Bronchial epithelial cell (primary cell): ENCODE results near the gene TBC1D8B. TPM values are rescaled to one million over a fixed set of nuclear protein-coding genes. Genes with fewer than 3 reads are reported as not detected.
"Not testable (repeated sequence)": the region's sequence is repeated elsewhere in the genome, so short reads cannot be mapped to it uniquely, and the experiment has no call there.

Experiments used
- DNase-seq: peaks from one replicate; pipeline ENCODE4 v3.0.0-alpha.2; 2010; ENCODE audit warnings: low read depth
- FAIRE-seq: peaks from 2 replicates; lab custom pipeline; 2011; peaks lifted over from hg19 to GRCh38; lab: Jason Lieb, UNC
- H3K27me3 ChIP-seq: 2 replicates; pipeline ENCODE4 v1.5.1; 2011; ENCODE audit warnings: low read length; ENCODE audit not compliant: control insufficient read depth, insufficient read depth
- H3K36me3 ChIP-seq: 2 replicates; pipeline ENCODE4 v1.5.1; 2011; ENCODE audit warnings: low read length; ENCODE audit not compliant: control insufficient read depth, insufficient read depth
- H3K4me3 ChIP-seq: 2 replicates; pipeline ENCODE4 v1.5.1; 2011; ENCODE audit warnings: mild to moderate bottlenecking, low read depth, low read length, control low read depth
- total RNA-seq: library from RNA; depleted of rRNA; stranded (reverse); fragments of >200 nt; gene quantifications from 2 replicates; pipeline ENCODE4 v1.2.1, GENCODE V29; 2014
- TF ChIP-seq, protein P1 (sequence below): IDR thresholded peaks from 2 replicates; pipeline ENCODE4 v1.5.1; 2011; ENCODE audit warnings: mild to moderate bottlenecking, moderate library complexity, low read length, control low read depth, inconsistent platforms; ENCODE audit not compliant: insufficient read depth, severe bottlenecking

The TBC1D8B gene
- 2.6 and 3.8 TPM in 2 replicates for total RNA-seq

DNA sequence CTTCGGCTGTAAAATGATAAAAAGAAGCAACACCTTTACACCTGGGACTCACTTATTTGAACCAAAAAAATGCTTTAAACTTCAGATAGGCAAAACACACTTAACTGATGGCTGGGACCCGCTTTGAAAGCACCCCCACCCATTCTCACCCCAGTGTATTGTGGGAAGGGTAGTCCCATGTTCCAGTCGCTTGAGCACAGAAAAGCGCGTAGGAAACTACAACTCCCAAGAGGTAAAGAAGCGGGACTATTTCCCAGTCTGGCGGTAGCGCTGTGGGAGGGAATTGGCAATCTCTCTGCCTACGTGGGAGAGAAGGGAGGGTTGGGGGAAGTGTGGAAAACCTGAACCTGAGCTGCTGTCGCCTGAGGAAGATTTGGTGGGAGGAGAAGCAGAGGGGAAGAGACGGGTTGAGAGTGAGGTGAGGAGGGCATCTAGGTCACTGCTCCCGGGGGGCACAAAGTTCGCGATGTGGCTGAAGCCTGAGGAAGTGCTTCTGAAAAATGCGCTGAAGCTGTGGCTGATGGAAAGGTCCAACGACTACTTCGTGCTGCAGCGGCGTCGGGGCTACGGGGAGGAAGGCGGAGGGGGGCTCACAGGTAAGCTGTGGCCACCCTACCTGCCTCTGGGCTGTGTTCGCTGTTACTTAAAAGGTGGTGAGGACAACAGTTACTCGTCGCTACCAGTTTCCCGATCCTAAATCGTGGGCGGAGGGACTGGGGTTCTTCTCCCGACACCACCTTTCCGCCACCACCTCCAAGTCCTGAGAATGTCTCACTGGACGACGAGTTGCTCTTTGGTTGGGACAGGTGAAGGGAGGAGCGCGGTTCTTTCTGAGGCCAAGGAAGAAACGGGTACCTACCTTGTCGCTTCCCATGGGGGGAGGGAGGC, at the start of gene TBC1D8B:
Gene TBC1D8B, plus strand, starts transcription at position 286 of the 888 bp plus-strand sequence. Its CDS starts 181 bp downstream, at position 467.
- Histone ChIP-seq H3K27me3 (no peaks in the 10 kb centered on the region), H3K4me3 (peak within 1 kb of the TSS; percentile 74), H3K36me3 (no peaks in the 10 kb centered on the region)
- TF ChIP-seq, protein P1, sequence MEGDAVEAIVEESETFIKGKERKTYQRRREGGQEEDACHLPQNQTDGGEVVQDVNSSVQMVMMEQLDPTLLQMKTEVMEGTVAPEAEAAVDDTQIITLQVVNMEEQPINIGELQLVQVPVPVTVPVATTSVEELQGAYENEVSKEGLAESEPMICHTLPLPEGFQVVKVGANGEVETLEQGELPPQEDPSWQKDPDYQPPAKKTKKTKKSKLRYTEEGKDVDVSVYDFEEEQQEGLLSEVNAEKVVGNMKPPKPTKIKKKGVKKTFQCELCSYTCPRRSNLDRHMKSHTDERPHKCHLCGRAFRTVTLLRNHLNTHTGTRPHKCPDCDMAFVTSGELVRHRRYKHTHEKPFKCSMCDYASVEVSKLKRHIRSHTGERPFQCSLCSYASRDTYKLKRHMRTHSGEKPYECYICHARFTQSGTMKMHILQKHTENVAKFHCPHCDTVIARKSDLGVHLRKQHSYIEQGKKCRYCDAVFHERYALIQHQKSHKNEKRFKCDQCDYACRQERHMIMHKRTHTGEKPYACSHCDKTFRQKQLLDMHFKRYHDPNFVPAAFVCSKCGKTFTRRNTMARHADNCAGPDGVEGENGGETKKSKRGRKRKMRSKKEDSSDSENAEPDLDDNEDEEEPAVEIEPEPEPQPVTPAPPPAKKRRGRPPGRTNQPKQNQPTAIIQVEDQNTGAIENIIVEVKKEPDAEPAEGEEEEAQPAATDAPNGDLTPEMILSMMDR, result no peak
- DNase-seq, result peak; percentile 89
- FAIRE-seq, result peak; percentile 75

DNA sequence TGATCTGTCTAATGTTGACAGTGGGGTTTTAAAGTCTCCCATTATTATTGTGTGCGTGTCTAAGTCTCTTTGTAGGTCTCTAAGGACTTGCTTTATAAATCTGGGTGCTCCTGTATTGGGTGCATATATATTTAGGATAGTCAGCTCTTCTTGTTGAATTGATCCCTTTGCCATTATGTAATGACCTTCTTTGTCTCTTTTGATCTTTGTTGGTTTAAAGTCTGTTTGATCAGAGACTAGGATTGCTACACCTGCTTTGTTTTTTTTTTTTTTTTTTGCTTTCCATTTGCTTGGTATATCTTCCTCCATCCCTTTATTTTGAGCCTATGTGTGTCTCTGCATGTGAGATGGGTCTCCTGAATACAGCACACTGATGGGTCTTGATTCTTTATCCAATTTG, 33.2 kb upstream of the TBC1D8B start:
- not testable (repeated sequence) for FAIRE-seq

DNA sequence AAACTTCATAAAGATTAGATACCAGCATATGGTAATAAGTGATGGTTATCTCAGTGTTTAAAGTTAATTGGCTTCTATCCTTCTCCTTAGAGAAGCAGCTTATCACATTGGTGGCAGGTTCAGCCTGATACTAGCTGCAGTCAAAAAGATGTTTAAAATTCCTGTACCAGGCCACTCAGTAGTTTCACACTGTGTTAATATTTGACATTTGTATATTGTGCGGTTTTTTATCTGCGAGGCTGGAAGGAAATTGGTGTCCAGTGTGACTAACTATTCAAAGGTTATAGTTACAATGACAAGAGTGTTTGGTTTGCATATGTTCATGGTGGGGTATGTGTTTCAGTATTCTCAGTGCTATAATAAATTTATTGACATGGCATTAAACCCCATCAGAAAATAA, 27.5 kb upstream of the TBC1D8B start:
- H3K27me3 ChIP-seq, result no peaks in the 10 kb centered on the region
- TF ChIP-seq, protein P1, result no peak
- DNase-seq (no peak), FAIRE-seq (no peak)
- H3K4me3 ChIP-seq, result no peak overlapping the region
- H3K36me3 ChIP-seq, result no peaks in the 10 kb centered on the region

More for the DNA sequence above, 33.2 kb upstream of the TBC1D8B start:
- not testable (repeated sequence) for DNase-seq, H3K4me3 ChIP-seq, H3K36me3 ChIP-seq, H3K27me3 ChIP-seq

DNA sequence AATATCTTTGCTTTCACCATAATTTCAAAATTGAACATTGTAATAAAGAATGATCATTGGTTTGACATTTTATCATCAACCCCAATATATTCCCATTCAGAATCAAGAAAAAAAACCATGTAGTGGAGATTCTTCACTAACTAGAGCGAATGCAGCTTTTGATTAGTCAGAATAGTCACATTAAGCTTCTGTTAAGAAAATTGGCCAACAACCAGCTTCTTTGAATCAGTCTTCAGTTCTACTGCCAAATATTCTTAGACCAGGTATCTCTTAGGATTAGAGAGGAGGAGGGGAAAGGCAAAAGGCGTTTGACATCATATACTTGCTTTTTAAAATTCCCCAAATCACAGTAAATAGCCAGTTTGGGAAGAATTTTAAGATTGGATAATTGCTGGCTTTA, 22.2 kb upstream of the TBC1D8B start:
- peak; percentile 31 for DNase-seq
- no peak for FAIRE-seq
- no peak overlapping the region for H3K4me3 ChIP-seq
- TF ChIP-seq, protein P1, result no peak
- no peaks in the 10 kb centered on the region for H3K27me3 ChIP-seq
- no peaks in the 10 kb centered on the region for H3K36me3 ChIP-seq

DNA sequence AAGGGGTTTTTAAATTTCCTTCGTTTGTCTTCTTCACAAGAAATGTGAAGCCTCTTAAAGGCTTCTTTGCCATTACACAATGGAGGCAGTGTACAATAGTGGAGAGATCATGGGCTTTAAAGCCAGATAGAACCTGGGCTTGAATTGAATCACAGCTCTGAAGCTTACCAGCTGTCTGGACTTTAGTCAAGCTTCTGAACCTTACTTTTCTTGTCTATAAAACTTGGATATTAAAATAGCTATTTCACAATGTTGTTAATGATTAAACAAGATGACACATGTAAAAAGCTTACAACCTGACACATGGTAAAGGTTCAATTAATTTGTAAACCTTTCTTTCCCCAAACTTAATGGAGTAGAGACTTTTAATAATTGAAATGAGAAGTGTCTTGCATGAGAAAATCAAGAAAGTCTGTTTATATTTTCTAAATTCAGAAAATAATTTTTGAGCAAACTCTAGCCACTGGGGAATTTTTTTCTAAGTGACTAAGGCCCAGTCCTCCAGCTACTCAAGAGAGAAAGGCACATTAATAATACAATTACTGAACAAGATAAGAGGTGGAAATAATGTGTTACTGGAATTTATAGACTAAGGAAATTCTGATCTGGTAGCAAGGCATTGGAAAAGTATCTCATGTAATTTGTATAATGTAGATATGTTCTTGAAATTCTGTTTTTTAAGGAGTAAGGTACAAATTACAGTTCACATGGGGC, 21.7 kb upstream of the TBC1D8B start:
- FAIRE-seq, result no peak
- TF ChIP-seq, protein P1, result no peak
- peak; percentile 48 for DNase-seq
- H3K36me3 ChIP-seq, result peaks cover 1% of the 10 kb centered on the region
- no peaks in the 10 kb centered on the region for H3K27me3 ChIP-seq
- H3K4me3 ChIP-seq, result no peak overlapping the region

DNA sequence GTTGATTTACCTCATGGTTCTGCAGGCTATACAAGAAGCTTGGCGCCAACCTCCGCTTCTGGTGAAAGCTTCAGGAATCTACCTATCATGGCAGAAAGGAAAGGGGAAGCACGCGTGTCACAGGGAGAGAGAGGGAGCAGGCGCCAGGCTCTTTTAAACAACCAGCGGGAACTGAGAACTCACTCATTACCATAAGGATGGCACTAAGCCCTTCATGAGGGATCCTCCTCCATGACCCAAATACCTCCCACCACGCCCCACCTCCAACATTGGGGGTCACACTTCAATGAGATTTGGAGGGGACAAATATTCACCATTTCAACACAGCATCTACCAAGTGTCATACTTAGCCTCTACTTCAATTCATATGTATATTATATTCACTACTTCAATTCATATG, 18.8 kb upstream of the TBC1D8B start:
- Histone ChIP-seq H3K36me3 (peaks cover 1% of the 10 kb centered on the region), H3K27me3 (no peaks in the 10 kb centered on the region), H3K4me3 (no peak overlapping the region)
- FAIRE-seq (no peak), DNase-seq (no peak)
- TF ChIP-seq, protein P1, result no peak
